ENCODE measurements around the gene ADAMTS19. TPM values are rescaled to one million over a fixed set of nuclear protein-coding genes. Genes with fewer than 3 reads are reported as not detected.

The ADAMTS19 gene
- total RNA-seq, 2 experiments from 2014 or later, result not detected

DNA sequence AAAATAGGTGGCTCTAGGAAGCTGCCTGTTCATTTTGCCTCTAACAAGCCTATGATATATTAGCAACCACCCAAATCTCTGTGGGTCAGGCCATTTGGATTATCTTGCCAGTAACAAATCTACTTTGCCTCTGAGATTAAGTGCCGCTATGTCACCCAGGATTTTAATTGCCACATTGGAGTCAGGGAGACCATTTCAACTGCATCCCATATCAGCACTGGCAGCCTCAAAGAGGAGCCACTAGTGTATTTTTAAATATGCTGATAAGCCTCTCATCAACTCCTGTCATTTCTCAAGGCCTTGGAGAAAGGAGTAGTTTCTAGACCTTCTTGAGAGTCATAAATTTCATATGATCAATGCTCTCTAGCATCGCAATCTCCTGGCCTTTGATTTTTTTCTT, 12.1 kb upstream of the ADAMTS19 start:
- CTCF ChIA-PET, result no interaction called here
- H3K4me1 Mint-ChIP-seq, result no peaks in the 10 kb centered on the region

DNA sequence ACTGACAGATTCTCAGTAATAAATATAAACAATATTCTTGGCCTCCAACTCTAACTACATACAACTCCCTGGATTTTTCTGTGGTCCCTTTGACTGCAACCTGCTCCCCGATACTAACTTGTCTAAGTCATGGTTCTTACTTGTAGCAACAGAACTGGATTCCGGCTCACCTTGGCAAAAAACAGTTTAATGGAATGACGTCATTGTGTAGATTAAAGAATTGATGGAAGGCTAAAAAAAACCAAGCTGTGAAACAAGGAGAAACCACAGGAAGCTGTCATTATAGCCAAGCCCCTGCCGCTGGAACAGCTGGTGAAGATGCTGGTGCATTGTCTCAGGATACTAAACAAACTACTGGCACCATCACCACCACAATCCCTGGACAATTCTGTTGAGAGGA, 11.4 kb upstream of the ADAMTS19 start:
- H3K4me1 Mint-ChIP-seq, result no peaks in the 10 kb centered on the region
- H3K4me3 Mint-ChIP-seq, result no peak overlapping the region
- no peak overlapping the region for H3K27ac Mint-ChIP-seq
- POLR2A ChIA-PET, result no interaction called here
- H3K9me3 Mint-ChIP-seq, result peaks cover 2% of the 10 kb centered on the region
- CTCF ChIA-PET, result no interaction called here
- H3K27me3 Mint-ChIP-seq, result no peaks in the 10 kb centered on the region
- no peak for DNase-seq
- no peaks in the 10 kb centered on the region for H3K36me3 Mint-ChIP-seq (ENCODE audit: low read depth)

More for the DNA sequence above, 12.1 kb upstream of the ADAMTS19 start:
- Mint-ChIP-seq H3K36me3 (ENCODE audit: low read depth) (no peaks in the 10 kb centered on the region), H3K4me3 (no peak overlapping the region), H3K27me3 (no peaks in the 10 kb centered on the region), H3K9me3 (peaks cover 2% of the 10 kb centered on the region), H3K27ac (no peak overlapping the region)
- POLR2A ChIA-PET, result no interaction called here
- no peak for DNase-seq

DNA sequence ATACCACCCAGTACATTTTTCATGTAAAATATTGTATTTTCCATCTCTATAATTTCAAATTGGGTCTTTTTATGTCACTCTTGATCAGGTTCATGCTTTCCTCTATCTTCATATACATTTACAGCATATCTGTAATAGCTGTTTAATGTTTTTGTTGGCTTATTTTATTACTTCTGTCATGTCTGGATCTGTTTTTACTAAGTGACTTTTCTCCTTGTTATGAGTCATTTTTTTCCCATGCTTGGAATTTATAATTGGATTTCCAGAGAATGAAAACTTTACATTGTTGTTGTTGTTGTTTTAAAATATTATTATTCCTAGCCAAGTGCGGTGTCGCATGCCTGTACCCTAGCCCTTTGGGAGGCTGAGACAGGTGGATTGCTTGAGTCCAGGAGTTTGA, 5.6 kb upstream of the ADAMTS19 start:
- Mint-ChIP-seq H3K9me3 (no peaks in the 10 kb centered on the region), H3K4me3 (no peak overlapping the region), H3K4me1 (peaks cover 2% of the 10 kb centered on the region), H3K27ac (no peak overlapping the region), H3K36me3 (ENCODE audit: low read depth) (peaks cover 5% of the 10 kb centered on the region), H3K27me3 (peaks cover 14% of the 10 kb centered on the region)
- DNase-seq, result no peak
- CTCF ChIA-PET, result no interaction called here
- POLR2A ChIA-PET, result no interaction called here

DNA sequence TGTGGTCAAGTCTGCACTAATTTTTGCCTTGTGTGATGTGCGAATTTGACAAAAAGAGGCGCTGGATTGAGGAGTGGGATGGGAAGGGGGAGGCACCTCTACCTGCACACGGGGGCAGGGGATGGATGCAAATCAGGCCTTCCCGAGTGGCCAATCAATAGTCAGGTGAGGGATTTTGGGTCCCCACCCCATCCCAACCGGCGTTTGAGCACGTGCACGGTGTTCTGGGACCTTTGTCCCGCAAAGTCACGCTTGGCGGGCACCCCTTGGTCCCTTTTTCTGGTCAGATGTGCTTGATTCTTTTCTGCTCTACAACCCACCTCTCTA, 685 bp upstream of the ADAMTS19 start:
- H3K27ac Mint-ChIP-seq, result no peak overlapping the region
- H3K9me3 Mint-ChIP-seq, result no peaks in the 10 kb centered on the region
- ChIA-PET CTCF (no interaction called here), POLR2A (no interaction called here)
- peaks cover 13% of the 10 kb centered on the region for H3K4me1 Mint-ChIP-seq
- peaks cover 5% of the 10 kb centered on the region for H3K36me3 Mint-ChIP-seq (ENCODE audit: low read depth)
- H3K4me3 Mint-ChIP-seq, result no peak overlapping the region
- H3K27me3 Mint-ChIP-seq, result peaks cover 42% of the 10 kb centered on the region
- DNase-seq, result no peak

DNA sequence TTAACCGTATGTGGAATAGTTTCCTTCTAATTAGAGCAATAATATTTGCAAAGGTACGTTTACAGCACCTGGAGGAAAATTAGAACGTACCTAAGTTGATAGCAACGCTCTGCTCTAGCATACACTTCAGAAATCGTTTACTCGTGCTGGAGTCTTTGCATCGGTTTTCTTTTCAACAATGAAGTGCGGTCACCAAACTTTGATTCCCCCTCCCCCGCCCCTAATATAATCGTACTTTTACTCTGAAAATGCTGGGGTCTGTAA, 506 bp downstream of the ADAMTS19 start:
- Mint-ChIP-seq H3K9me3 (no peaks in the 10 kb centered on the region), H3K27ac (no peak overlapping the region), H3K27me3 (peaks cover 42% of the 10 kb centered on the region), H3K4me1 (peaks cover 13% of the 10 kb centered on the region), H3K36me3 (ENCODE audit: low read depth) (peaks cover 5% of the 10 kb centered on the region), H3K4me3 (peak overlapping the region; percentile 39)
- POLR2A ChIA-PET, result no interaction called here
- DNase-seq, result no peak
- CTCF ChIA-PET, result no interaction called here

DNA sequence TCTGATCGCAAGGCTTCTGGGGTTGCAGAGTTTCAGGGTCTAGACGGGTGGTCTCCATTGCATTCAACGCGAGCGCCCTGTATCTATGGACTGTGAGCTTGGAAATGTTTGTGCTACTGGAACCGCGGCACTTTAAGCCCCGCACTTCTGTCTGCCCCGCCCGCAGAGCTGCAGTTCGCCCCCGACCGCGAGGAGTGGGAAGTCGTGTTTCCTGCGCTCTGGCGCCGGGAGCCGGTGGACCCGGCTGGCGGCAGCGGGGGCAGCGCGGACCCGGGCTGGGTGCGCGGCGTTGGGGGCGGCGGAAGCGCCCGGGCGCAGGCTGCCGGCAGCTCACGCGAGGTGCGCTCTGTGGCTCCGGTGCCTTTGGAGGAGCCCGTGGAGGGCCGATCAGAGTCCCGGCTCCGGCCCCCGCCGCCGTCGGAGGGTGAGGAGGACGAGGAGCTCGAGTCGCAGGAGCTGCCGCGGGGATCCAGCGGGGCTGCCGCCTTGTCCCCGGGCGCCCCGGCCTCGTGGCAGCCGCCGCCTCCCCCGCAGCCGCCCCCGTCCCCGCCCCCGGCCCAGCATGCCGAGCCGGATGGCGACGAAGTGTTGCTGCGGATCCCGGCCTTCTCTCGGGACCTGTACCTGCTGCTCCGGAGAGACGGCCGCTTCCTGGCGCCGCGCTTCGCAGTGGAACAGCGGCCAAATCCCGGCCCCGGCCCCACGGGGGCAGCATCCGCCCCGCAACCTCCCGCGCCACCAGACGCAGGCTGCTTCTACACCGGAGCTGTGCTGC, 1.0 kb downstream of the ADAMTS19 start:
- Mint-ChIP-seq H3K4me3 (peak overlapping the region; percentile 39), H3K4me1 (peaks cover 13% of the 10 kb centered on the region), H3K36me3 (ENCODE audit: low read depth) (peaks cover 5% of the 10 kb centered on the region), H3K9me3 (no peaks in the 10 kb centered on the region), H3K27ac (no peak overlapping the region), H3K27me3 (peaks cover 42% of the 10 kb centered on the region)
- DNase-seq, result no peak
- ChIA-PET CTCF (no interaction called here), POLR2A (no interaction called here)

DNA sequence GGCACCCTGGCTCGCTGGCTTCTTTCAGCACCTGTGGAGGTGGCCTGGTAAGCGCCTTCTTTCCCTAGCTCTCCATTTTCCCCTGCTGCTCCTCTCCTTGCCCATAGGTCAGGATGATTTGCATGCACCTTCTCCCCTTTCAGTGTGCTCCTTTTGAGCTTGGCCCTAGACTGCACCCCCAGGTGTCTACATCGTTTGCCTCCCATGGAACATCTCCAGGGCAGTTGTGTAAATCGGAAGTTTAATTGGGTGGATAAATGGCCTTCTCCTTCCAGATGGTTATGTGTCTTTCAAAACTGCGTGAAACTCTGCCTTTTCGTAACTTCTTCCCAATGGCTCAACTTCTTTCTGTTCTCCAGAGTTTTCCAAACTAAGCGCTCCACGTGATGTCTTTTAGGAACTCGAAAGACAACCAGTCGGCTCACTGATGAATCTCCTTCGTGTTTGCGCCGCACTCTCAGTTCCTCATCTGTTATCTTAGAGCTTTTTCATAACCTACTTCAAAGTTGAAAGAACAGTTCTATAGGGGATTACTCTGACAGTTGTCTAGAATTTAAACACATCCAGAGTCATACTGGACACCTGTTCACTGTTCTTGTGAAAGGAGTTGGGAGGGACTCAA, 1.7 kb downstream of the ADAMTS19 start:
- ChIA-PET POLR2A (no interaction called here), CTCF (no interaction called here)
- H3K27me3 Mint-ChIP-seq, result peaks cover 42% of the 10 kb centered on the region
- H3K36me3 Mint-ChIP-seq (ENCODE audit: low read depth), result peaks cover 5% of the 10 kb centered on the region
- peaks cover 13% of the 10 kb centered on the region for H3K4me1 Mint-ChIP-seq
- peak overlapping the region; percentile 22 for H3K4me3 Mint-ChIP-seq
- no peak for DNase-seq
- no peak overlapping the region for H3K27ac Mint-ChIP-seq
- H3K9me3 Mint-ChIP-seq, result no peaks in the 10 kb centered on the region

DNA sequence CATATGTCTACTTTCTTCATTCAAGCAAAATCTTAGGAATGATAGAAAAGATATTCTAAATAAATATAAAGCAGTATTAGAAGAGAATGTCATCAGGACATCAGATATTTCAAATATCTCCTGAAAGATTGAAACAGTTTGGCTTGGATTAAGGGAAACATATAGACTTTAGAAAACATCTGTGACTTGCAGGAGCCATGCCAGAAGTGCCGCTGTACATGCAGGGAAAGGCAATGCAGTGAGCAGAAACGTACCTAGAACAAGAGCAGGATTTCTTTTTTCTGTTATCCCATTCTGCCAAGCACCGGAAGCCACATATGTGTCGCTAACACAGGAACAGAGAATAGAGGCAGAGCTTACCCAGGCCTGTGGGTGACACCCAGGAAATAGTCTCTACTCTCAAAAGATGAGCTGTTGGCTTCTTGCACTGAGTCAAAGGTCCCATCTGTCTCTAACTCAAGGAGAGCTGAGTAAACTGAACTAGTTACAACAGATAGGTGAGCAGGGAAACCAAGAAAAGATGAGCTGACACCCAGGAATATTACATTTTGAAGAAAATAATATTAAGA, 5.8 kb downstream of the ADAMTS19 start:
- Mint-ChIP-seq H3K27ac (no peak overlapping the region), H3K36me3 (ENCODE audit: low read depth) (no peaks in the 10 kb centered on the region), H3K27me3 (peaks cover 18% of the 10 kb centered on the region), H3K9me3 (no peaks in the 10 kb centered on the region), H3K4me1 (peaks cover 5% of the 10 kb centered on the region), H3K4me3 (no peak overlapping the region)
- ChIA-PET CTCF (no interaction called here), POLR2A (no interaction called here)
- no peak for DNase-seq

DNA sequence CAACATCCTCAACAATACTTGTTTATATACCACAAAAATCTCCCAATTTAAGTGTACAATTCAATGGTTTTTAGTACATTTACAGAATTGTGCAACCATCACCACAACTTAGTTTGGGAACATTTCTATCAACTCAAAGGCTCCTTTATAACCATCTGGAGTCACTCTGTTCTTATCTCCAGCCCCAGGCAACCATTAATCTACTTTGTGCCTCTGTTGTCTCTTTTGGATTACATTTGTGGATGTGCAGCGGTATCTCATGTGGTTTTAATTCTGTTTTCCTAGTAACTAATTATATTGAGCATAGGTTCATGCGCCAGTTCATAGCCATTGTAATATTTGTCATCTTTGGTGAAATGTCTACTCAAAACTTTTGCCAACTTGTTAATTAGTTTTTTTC, 14.4 kb downstream of the ADAMTS19 start:
- ChIA-PET CTCF (no interaction called here), POLR2A (no interaction called here)

DNA sequence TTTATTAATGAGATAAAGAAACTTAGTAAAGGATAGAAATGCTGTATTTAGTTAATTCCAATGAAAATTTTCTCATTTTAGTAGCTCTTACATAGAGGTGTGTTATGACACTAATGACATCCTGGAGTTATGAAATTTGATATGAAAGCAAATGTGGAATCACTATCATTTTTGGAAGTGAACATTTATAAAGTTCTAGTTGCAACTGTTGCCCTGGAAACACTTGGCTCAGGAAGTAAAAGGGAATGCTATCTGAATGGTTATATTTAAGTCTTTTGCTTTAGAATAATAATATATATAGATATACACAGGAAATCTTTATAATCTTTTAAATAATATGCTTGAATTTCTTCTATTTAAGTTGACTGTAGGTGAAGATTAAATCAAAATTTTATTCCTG, 16.7 kb downstream of the ADAMTS19 start:
- DNase-seq, result no peak
- no peaks in the 10 kb centered on the region for H3K9me3 Mint-ChIP-seq
- no peak overlapping the region for H3K27ac Mint-ChIP-seq
- POLR2A ChIA-PET, result no interaction called here
- no peaks in the 10 kb centered on the region for H3K36me3 Mint-ChIP-seq (ENCODE audit: low read depth)
- CTCF ChIA-PET, result no interaction called here
- H3K27me3 Mint-ChIP-seq, result no peaks in the 10 kb centered on the region
- H3K4me1 Mint-ChIP-seq, result no peaks in the 10 kb centered on the region
- no peak overlapping the region for H3K4me3 Mint-ChIP-seq

More for the DNA sequence above, 14.4 kb downstream of the ADAMTS19 start:
- Mint-ChIP-seq H3K9me3 (no peaks in the 10 kb centered on the region), H3K4me1 (no peaks in the 10 kb centered on the region), H3K36me3 (ENCODE audit: low read depth) (no peaks in the 10 kb centered on the region), H3K27me3 (no peaks in the 10 kb centered on the region), H3K27ac (no peak overlapping the region), H3K4me3 (no peak overlapping the region)
- no peak for DNase-seq

DNA sequence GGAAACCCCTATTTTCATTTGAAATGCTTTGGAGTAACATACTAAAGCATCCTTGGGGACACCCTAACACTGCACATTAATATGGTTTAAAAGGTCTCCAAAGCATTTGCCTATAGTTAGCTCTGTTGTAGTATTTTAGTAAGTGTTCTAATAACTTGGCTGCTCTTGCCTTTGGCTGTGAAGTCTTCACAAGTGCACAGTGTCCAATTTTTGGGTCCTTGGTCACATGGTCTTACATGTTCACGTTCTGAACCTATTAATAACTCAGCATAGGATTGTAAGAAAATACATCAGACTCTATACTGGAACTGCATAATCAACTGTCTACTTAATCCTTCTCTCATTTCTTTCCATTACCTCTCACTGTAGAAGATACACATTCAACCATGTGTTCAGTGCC, 17.4 kb downstream of the ADAMTS19 start:
- no peak for DNase-seq
- POLR2A ChIA-PET, result no interaction called here
- Mint-ChIP-seq H3K36me3 (ENCODE audit: low read depth) (no peaks in the 10 kb centered on the region), H3K9me3 (no peaks in the 10 kb centered on the region), H3K27ac (no peak overlapping the region), H3K4me1 (no peaks in the 10 kb centered on the region), H3K4me3 (no peak overlapping the region), H3K27me3 (no peaks in the 10 kb centered on the region)
- CTCF ChIA-PET, result no interaction called here

DNA sequence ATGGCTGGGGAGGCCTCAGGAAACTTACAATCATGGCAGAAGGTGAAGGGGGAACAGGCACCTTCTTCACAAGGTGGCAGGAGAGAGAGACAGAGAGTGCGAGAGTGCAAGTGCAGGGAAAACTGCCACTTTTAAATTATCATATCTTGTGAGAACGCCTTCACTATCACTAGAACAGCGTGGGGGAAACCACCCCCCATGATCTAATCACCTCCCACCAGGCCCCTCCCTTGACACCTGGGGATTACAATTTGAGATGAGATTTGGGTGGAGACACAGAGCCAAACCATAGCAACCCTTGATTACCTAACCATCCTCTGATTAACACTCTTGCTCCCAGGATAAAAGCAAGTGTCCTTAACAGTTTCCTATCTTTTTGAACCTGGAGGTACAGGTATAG, 21.1 kb downstream of the ADAMTS19 start:
- DNase-seq, result no peak
- Mint-ChIP-seq H3K4me3 (no peak overlapping the region), H3K4me1 (no peaks in the 10 kb centered on the region), H3K9me3 (no peaks in the 10 kb centered on the region), H3K27ac (no peak overlapping the region), H3K36me3 (ENCODE audit: low read depth) (no peaks in the 10 kb centered on the region), H3K27me3 (no peaks in the 10 kb centered on the region)
- ChIA-PET POLR2A (no interaction called here), CTCF (no interaction called here)

DNA sequence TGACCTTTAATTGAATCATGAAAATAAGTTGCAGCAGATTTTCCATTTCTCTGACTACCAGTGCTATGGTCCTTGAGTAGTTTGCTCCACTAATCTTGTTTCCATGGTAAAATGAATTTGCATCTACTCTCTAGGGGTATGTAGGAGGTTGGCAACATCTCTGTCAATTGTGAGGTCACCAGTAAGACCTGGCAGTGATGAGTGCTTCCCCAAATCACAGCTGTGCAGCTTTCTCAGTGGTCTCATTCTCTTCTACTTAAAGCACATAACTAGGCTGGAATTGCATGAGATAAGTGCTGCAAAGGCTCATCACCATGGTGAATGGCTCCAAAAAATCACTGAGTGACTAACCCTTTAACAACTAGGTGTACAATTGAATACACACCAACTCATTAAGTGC, 36.3 kb downstream of the ADAMTS19 start:
- no peaks in the 10 kb centered on the region for H3K27me3 Mint-ChIP-seq
- H3K9me3 Mint-ChIP-seq, result no peaks in the 10 kb centered on the region
- H3K4me1 Mint-ChIP-seq, result no peaks in the 10 kb centered on the region
- H3K27ac Mint-ChIP-seq, result no peak overlapping the region
- POLR2A ChIA-PET, result no interaction called here
- no peaks in the 10 kb centered on the region for H3K36me3 Mint-ChIP-seq (ENCODE audit: low read depth)
- CTCF ChIA-PET, result no interaction called here
- no peak overlapping the region for H3K4me3 Mint-ChIP-seq
- DNase-seq, result no peak

DNA sequence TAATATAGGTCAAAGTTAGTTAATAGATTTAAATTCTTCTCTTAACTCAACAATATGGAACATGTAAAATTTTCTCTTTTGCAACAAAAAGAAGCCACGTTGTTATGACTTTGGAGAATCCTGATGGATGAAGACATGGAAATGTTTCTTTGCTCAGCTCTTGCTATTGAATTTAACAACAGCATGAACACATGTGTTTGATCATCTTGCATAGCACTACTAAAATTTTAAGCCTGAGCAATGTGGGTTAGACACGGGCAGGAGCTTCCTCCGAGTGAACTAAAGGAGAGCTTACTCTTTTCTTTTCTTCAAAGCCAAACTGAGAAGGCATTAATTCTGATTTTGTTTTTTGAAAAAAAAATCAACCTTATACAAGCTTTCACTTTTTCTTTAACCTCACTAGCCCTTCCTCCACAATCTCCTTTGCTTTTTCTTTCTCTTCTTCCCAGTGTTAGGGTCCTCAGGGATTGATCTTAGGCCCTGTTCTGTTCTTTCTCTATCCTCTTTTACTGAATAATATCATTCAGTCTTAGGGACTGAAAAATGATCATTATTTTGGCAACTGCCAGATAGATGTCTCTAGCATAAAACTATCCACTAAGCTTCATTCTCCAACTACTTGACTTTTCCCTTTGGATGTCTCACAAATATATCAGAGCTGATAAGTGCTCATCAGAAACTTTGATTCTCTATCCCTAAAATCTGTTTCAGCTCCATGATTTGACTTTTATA, 36.9 kb downstream of the ADAMTS19 start:
- ChIA-PET POLR2A (no interaction called here), CTCF (no interaction called here)
- H3K4me1 Mint-ChIP-seq, result no peaks in the 10 kb centered on the region
- no peaks in the 10 kb centered on the region for H3K36me3 Mint-ChIP-seq (ENCODE audit: low read depth)
- no peak overlapping the region for H3K27ac Mint-ChIP-seq
- no peak overlapping the region for H3K4me3 Mint-ChIP-seq
- no peaks in the 10 kb centered on the region for H3K27me3 Mint-ChIP-seq
- DNase-seq, result no peak
- no peaks in the 10 kb centered on the region for H3K9me3 Mint-ChIP-seq

Measured in activated CD4-positive, alpha-beta memory T cell treated with anti-CD3 and anti-CD28 coated beads, Interleukin-2, amount 10 ng/mL, durations not matched to agents 7 days and 5 days (primary cell).